ENCODE results near the gene UNC119B. TPM values are rescaled to one million over a fixed set of nuclear protein-coding genes. Genes with fewer than 3 reads are reported as not detected.
"Not testable (repeated sequence)": the region's sequence is repeated elsewhere in the genome, so short reads cannot be mapped to it uniquely, and the experiment has no call there.

The UNC119B gene
- total RNA-seq, 1 experiment from 2014 or later = 50.4 TPM

DNA sequence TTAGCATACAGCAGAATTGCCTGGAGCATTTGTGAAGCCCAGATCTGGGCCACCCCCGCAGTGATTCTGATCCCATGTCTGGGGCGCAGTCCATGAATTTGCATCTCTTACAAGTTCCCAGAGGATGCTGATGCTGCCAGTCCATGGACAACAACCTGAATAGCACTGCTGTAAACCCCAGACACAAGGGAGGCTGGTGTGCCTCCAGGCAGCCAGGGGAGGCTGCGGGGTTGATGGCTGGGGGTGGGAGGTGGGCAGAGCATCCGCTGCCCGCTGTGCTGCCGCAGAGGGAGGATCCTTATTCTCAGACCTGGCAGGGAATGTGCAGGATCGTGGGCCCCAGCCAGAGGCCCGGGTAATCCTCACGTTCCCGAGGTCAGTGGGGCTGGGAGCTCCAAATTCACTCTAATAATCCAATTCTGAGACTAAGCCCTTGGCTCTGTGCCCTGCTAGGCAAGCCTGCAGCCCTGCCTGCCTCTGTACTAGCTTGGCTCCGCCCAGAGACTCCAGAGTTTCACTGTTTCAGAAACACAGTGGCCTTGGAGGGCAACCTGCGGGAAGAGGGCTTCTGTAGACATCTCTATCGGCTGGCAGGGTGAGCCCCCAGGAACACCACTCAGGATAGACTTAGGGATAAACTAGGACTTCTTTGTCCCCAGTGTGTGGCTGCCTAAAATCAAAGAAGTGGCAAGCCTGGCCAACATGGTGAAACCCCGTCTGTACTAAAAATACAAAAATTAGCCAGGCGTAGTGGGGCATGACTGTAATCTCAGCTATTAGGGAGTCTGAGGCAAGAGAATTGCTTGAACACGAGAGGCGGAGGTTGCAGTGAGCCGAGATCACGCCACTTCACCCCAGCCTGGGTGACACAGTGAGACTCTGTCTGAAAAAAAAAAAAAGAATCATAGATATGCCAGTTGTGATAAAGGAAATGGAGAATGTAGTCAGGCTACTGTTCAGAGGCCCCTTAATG, 41.1 kb upstream of the UNC119B start:
- ChIA-PET POLR2A (ENCODE audit: low non-redundant PET) (interaction anchor here (0.5 kb wide), 1 partner anchor 424 kb away, joined by 13 read pairs; no protein-coding TSS in a partner anchor), CTCF (interaction anchor here (0.6 to 1.3 kb wide), 2 partner anchors 22 to 223 kb away, joined by 3 to 5 read pairs; no protein-coding TSS in a partner anchor)
- Histone ChIP-seq H3K27me3 (replicated peaks; ENCODE audit: insufficient read depth, low read depth, low read length, poor library complexity) (no peaks in the 10 kb centered on the region), H3K36me3 (ENCODE audit: insufficient read depth, low read length, poor library complexity, severe bottlenecking) (no peaks in the 10 kb centered on the region), H3K4me1 (ENCODE audit: insufficient read depth, low read length, poor library complexity, severe bottlenecking) (peaks cover 15% of the 10 kb centered on the region), H3K9me3 (ENCODE audit: low read depth, low read length, poor library complexity, severe bottlenecking) (no peaks in the 10 kb centered on the region), H3K27ac (ENCODE audit: low read depth, low read length, poor library complexity, severe bottlenecking) (peak overlapping the region; percentile 63), H3K4me3 (ENCODE audit: low read depth, low read length, poor library complexity, severe bottlenecking) (no peak overlapping the region)
- no TSS peak for BruUV-seq (replicated peaks)
- intact Hi-C loops (cut with micrococcal nuclease; ENCODE audit: unreplicated experiment) = no loop called here
- no peak for TF ChIP-seq EZH2 (IDR thresholded peaks at IDR 0.05; ENCODE audit: borderline replicate concordance, low read depth, low read length, poor library complexity, severe bottlenecking)
- TF ChIP-seq, protein P1, sequence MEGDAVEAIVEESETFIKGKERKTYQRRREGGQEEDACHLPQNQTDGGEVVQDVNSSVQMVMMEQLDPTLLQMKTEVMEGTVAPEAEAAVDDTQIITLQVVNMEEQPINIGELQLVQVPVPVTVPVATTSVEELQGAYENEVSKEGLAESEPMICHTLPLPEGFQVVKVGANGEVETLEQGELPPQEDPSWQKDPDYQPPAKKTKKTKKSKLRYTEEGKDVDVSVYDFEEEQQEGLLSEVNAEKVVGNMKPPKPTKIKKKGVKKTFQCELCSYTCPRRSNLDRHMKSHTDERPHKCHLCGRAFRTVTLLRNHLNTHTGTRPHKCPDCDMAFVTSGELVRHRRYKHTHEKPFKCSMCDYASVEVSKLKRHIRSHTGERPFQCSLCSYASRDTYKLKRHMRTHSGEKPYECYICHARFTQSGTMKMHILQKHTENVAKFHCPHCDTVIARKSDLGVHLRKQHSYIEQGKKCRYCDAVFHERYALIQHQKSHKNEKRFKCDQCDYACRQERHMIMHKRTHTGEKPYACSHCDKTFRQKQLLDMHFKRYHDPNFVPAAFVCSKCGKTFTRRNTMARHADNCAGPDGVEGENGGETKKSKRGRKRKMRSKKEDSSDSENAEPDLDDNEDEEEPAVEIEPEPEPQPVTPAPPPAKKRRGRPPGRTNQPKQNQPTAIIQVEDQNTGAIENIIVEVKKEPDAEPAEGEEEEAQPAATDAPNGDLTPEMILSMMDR (conservative IDR thresholded peaks at IDR 0.05; ENCODE audit: low read depth, low read length) = no peak
- DNase-seq (ENCODE audit: low spot score) = peak; percentile 88

DNA sequence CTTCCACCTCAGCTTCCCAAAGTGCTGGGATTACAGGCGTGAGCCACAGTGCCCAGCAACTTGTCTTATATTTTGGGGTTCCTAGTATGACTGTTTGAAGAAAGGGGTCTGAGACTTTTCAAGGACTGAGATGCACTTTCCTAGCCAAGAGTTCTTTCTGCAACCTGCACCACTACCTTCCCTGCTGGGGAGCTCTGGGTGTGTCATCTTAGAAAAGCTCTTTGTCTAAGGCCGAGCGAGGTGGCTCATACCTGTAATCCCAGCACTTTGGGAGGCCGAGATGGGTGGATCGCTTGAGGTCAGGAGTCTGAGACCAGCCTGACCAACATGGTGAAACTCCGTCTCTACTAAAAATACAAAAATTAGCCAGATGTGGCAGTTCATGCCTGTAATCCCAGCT, 40.0 kb upstream of the UNC119B start:
- intact Hi-C loops (cut with micrococcal nuclease; ENCODE audit: unreplicated experiment); H3K27ac ChIP-seq (ENCODE audit: low read depth, low read length, poor library complexity, severe bottlenecking); H3K27me3 ChIP-seq (replicated peaks; ENCODE audit: insufficient read depth, low read depth, low read length, poor library complexity); H3K36me3 ChIP-seq (ENCODE audit: insufficient read depth, low read length, poor library complexity, severe bottlenecking); H3K4me3 ChIP-seq (ENCODE audit: low read depth, low read length, poor library complexity, severe bottlenecking); BruUV-seq (replicated peaks); CTCF ChIA-PET; DNase-seq (ENCODE audit: low spot score); H3K9me3 ChIP-seq (ENCODE audit: low read depth, low read length, poor library complexity, severe bottlenecking); POLR2A ChIA-PET (ENCODE audit: low non-redundant PET): not testable (repeated sequence)
- peaks cover 15% of the 10 kb centered on the region for H3K4me1 ChIP-seq (ENCODE audit: insufficient read depth, low read length, poor library complexity, severe bottlenecking)

DNA sequence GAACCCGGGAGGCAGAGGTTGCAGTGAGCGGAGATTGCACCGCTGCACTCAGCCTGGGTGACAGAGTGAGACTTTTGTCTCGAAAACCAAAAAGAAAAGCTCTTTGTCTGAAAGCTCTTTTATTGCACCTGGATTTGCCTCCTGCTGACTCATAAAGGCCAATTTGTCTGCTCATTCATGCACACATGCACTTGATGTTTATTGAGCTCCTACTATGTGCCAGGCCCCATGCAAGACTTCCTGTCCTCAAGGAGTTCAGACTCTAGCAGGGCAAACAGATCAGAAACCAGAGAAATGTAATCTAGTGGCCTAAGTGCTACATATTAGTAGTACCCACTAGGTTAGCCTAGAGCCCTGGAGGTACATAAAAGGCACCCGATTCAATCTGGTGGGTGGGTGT, 39.6 kb upstream of the UNC119B start:
- Histone ChIP-seq H3K36me3 (ENCODE audit: insufficient read depth, low read length, poor library complexity, severe bottlenecking) (no peaks in the 10 kb centered on the region), H3K27ac (ENCODE audit: low read depth, low read length, poor library complexity, severe bottlenecking) (no peak overlapping the region), H3K9me3 (ENCODE audit: low read depth, low read length, poor library complexity, severe bottlenecking) (no peaks in the 10 kb centered on the region), H3K4me3 (ENCODE audit: low read depth, low read length, poor library complexity, severe bottlenecking) (no peak overlapping the region), H3K27me3 (replicated peaks; ENCODE audit: insufficient read depth, low read depth, low read length, poor library complexity) (no peaks in the 10 kb centered on the region), H3K4me1 (ENCODE audit: insufficient read depth, low read length, poor library complexity, severe bottlenecking) (peaks cover 15% of the 10 kb centered on the region)
- TF ChIP-seq EZH2 (IDR thresholded peaks at IDR 0.05; ENCODE audit: borderline replicate concordance, low read depth, low read length, poor library complexity, severe bottlenecking) = no peak
- TF ChIP-seq, protein P1 (conservative IDR thresholded peaks at IDR 0.05; ENCODE audit: low read depth, low read length) = no peak
- POLR2A ChIA-PET (ENCODE audit: low non-redundant PET) = no interaction called here
- intact Hi-C loops (cut with micrococcal nuclease; ENCODE audit: unreplicated experiment) = no loop called here
- no TSS peak for BruUV-seq (replicated peaks)
- DNase-seq (ENCODE audit: low spot score) = no peak
- CTCF ChIA-PET = no interaction called here

Data from A673 (cell line).